GM12891 (cell line): ENCODE data around the gene CTSE.

Source experiments
- PAX5 ChIP-seq: IDR thresholded peaks from 2 replicates; pipeline ENCODE4 v1.6.1; 2011; ENCODE audit warnings: low read length, moderate library complexity, mild to moderate bottlenecking; ENCODE audit not compliant: insufficient read depth, severe bottlenecking
- POLR2A ChIP-seq: IDR thresholded peaks from 2 replicates; pipeline ENCODE4 v1.6.1; 2011; ENCODE audit warnings: low read depth, low read length, control low read depth
- POLR2AphosphoS5 ChIP-seq: IDR thresholded peaks from 2 replicates; pipeline ENCODE4 v1.6.1; 2011; ENCODE audit warnings: low read depth, low read length, control low read depth
- POU2F2 ChIP-seq: IDR thresholded peaks from 2 replicates; pipeline ENCODE4 v1.6.1; 2011; ENCODE audit warnings: low read depth, mild to moderate bottlenecking, control low read depth, low read length, moderate library complexity
- SPI1 ChIP-seq: IDR thresholded peaks from 2 replicates; pipeline ENCODE4 v1.6.1; 2011; ENCODE audit warnings: low read depth, low read length, control low read depth
- TAF1 ChIP-seq: IDR thresholded peaks from 2 replicates; pipeline ENCODE4 v1.6.1; 2011; ENCODE audit warnings: low read depth, low read length, control low read depth

DNA sequence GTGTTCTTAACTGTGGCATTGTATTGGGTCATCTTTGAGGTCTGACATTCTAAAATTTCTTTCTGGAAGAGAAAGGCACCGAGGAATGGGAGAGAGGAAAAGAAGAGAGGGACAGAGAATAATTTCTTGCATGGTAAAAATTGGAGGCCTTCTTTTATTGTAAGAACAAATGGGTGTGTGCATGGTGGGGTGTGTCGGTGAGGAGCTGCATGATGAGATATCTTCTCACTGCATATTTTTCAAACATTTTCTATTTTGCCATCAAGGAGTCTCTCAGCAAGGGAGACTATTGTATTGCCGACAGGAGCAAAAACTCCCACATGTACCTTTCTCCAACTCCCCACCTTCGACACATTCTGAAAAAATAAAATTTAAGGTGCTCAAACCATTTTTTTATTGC, 6.5 kb upstream of the CTSE start:
- no peak for TF ChIP-seq TAF1
- no peak for TF ChIP-seq POLR2A
- TF ChIP-seq POLR2AphosphoS5: no peak
- TF ChIP-seq POU2F2: no peak
- TF ChIP-seq SPI1: no peak
- TF ChIP-seq PAX5: no peak
